Mucosa of descending colon (tissue), 3 donors: Measurements from ENCODE around the gene ACSL4. TPM values are rescaled to one million over a fixed set of nuclear protein-coding genes. Genes with fewer than 3 reads are reported as not detected.

Source experiments
- ATAC-seq: fragments of 200-7000 bp; cut with Tn5 transposase; one replicate; pipeline ENCODE4 v1.9.1; 2020; ENCODE audit warnings: mild to moderate bottlenecking, moderate library complexity
- DNase-seq, 3 donors: peaks; one replicate each; pipeline ENCODE4 v3.0.0-alpha.2; 2020
- H3K36me3 ChIP-seq: fragments of 200-600 bp; one replicate; pipeline ENCODE4 v1.8.0; 2021; ENCODE audit warnings: low read depth, mild to moderate bottlenecking
- H3K4me1 ChIP-seq: fragments of 200-600 bp; one replicate; pipeline ENCODE4 v1.8.0; 2021; ENCODE audit warnings: low read depth, mild to moderate bottlenecking
- H3K4me3 ChIP-seq: fragments of 200-600 bp; one replicate; pipeline ENCODE4 v1.8.0; 2021; ENCODE audit warnings: mild to moderate bottlenecking
- H3K9me3 ChIP-seq: fragments of 200-600 bp; one replicate; pipeline ENCODE4 v1.8.0; 2021; ENCODE audit warnings: mild to moderate bottlenecking
- intact Hi-C, 2 donors: fragments of 100-400 bp; cut with DNase I in 1 of 2; cut with micrococcal nuclease in 1 of 2; formaldehyde crosslinking; loops; one replicate each; pipeline versions ENCODE4 v1.11.0 to v1.11.1; 2022; cut with DNase I, micrococcal nuclease
- total RNA-seq, 3 donors: library from RNA; stranded (reverse); fragmentation: NEBNext Ultra II Directional in 2 of 3; extraction: Animal tissue kit (Norgen Biotek cat#: 25700) in 2 of 3; gene quantifications; one replicate each; pipeline versions ENCODE4 v1.2.1 to v1.2.4, GENCODE V29; 2021 to 2023
- TF ChIP-seq, protein P1 (sequence below): fragments of 200-600 bp; IDR thresholded peaks from one replicate; pipeline ENCODE4 v1.8.0; 2022; ENCODE audit warnings: antibody characterized with exemption, mild to moderate bottlenecking
- donor health status: DM: no; HTN: no; CAD: no; lungs with moderate emphysema.
- donor health status: DM: no; HTN: no; CAD: no.
- donor health status: DM: no; HTN: yes; CAD: no.

Gene ACSL4
- total RNA-seq, 3 donors from 2014 or later: 9.8 to 28.2 (median 18.4) TPM

DNA sequence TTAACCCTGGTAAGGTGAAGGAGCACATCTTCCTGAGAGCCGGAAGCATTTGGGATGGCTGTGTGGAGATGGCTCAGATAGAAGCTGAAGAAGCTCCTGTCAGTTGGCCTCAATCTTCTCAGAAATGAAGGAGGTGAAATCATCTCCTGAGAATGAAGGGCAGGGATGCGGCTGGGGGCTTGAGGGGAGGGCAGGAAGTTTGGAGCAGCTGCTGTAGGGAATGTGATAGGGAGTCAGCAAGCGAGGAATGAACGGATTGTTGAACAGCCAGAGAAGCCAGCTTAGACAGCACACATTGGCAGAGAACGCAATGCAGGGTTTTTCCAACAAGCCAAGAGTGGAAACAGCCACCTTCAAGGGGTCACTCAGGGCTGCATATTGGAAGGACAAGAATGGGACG is 118.1 kb downstream of the ACSL4 start:
- intact Hi-C loops: no loop called here
- Histone ChIP-seq H3K4me3 (no peak overlapping the region), H3K9me3 (no peaks in the 10 kb centered on the region), H3K36me3 (no peaks in the 10 kb centered on the region), H3K4me1 (no peaks in the 10 kb centered on the region)
- no peak for ATAC-seq
- TF ChIP-seq, protein P1, sequence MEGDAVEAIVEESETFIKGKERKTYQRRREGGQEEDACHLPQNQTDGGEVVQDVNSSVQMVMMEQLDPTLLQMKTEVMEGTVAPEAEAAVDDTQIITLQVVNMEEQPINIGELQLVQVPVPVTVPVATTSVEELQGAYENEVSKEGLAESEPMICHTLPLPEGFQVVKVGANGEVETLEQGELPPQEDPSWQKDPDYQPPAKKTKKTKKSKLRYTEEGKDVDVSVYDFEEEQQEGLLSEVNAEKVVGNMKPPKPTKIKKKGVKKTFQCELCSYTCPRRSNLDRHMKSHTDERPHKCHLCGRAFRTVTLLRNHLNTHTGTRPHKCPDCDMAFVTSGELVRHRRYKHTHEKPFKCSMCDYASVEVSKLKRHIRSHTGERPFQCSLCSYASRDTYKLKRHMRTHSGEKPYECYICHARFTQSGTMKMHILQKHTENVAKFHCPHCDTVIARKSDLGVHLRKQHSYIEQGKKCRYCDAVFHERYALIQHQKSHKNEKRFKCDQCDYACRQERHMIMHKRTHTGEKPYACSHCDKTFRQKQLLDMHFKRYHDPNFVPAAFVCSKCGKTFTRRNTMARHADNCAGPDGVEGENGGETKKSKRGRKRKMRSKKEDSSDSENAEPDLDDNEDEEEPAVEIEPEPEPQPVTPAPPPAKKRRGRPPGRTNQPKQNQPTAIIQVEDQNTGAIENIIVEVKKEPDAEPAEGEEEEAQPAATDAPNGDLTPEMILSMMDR: no peak
- DNase-seq: no peak

DNA sequence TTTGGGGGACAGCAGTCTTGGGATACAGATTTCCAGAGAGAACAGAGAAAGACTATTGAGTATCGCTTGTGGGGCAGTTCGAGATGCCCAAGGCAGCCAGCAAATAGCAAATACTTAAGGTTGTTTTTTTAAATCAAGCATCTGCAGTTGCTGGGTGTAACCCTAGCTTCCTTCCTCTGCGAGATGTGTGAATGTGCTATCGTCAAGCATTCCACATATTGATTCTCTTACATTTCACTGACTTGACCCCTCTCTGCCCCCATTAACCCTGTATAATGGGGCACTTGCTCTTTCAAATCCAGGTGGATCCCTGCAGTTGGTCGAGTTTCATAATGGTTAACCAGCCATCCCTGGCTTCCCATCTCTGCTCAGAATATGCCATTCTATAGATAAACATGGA is 131.6 kb downstream of the ACSL4 start:
- Histone ChIP-seq H3K4me3 (no peak overlapping the region), H3K4me1 (no peaks in the 10 kb centered on the region), H3K36me3 (no peaks in the 10 kb centered on the region), H3K9me3 (no peaks in the 10 kb centered on the region)
- ATAC-seq: no peak
- no peak for DNase-seq
- TF ChIP-seq, protein P1: no peak
- intact Hi-C loops: no loop called here

DNA sequence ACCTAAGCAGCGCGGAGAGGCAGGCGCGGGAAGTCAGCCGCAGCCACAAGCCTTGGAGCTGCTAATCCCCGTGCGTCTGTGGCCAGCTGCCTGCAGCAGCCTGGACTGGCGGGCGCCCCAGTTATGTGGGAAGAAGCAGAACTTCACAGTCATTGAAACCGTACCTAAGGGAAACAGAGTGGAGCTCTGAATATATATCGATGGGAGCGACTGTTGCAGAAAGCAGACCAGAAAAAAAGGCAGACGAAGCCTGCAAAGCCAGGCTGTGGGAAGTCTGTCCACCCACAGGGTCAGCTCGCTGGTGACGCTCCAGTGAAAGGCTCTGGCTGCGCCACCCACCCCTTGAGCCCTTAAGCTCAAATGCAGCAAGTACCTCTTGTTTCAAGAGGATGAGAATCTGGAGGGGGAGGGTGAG is 132.8 kb downstream of the ACSL4 start:
- Histone ChIP-seq H3K4me3 (no peak overlapping the region), H3K36me3 (no peaks in the 10 kb centered on the region), H3K4me1 (no peaks in the 10 kb centered on the region), H3K9me3 (no peaks in the 10 kb centered on the region)
- DNase-seq (peak in 1 of 3 donors; percentile 3), ATAC-seq (no peak)
- TF ChIP-seq, protein P1: no peak
- intact Hi-C loops: no loop called here

DNA sequence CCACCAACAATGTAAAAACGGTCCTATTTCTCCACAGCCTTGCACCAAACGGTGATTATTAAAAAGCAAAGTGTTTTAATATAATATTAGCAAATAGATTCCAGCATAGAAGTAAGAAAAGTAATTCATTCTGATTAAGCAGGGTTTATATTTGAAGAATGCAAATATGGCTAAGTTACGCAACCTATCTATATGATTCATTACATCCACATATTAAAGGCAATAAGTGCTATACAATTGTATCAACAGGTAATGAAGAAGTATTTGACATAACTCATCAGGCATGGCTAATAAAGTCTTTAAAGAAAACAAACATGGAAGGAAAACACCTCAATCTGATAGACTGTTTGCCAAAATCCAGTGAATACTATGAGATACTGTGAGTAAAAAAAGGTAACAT is 137.0 kb downstream of the ACSL4 start:
- no peak for ATAC-seq
- intact Hi-C loops: no loop called here
- Histone ChIP-seq H3K4me1 (no peaks in the 10 kb centered on the region), H3K4me3 (no peak overlapping the region), H3K36me3 (no peaks in the 10 kb centered on the region), H3K9me3 (no peaks in the 10 kb centered on the region)
- no peak for DNase-seq
- TF ChIP-seq, protein P1: no peak

Other genes starting within 250 kb of the ACSL4 start
- gene NXT2, start 196.4 kb downstream of the ACSL4 start, total RNA-seq: 10 to 100 TPM in 1 of 3 donors, 1 to 10 TPM in 2; 5.2 to 10.1 (median 9.0) TPM
- not detected for gene KCNE5, start 108.1 kb downstream of the ACSL4 start, total RNA-seq